MM.1S (cell line): ENCODE data around the gene FBRS.

Experiments used
- DNase-seq: peaks from one replicate; pipeline ENCODE4 v3.0.0-alpha.2; 2015
- H2AFZ ChIP-seq: fragments of 300-600 bp; sonication (generic); 2 replicates; pipeline ENCODE4 v1.6.0; 2016; ENCODE audit warnings: antibody characterized with exemption, low read length
- H3F3A ChIP-seq: fragments of 300-600 bp; sonication (generic); 2 replicates; pipeline ENCODE4 v1.6.1; 2016; ENCODE audit warnings: mild to moderate bottlenecking, antibody characterized with exemption, low read length, moderate library complexity, mixed read lengths; ENCODE audit not compliant: insufficient read depth
- H3K27ac ChIP-seq: fragments of 300-600 bp; sonication (generic); 2 replicates; pipeline ENCODE4 v1.5.1; 2016; ENCODE audit warnings: mild to moderate bottlenecking, low read length
- H3K27me3 ChIP-seq: fragments of 300-600 bp; sonication (generic); replicated peaks from 2 replicates; pipeline ENCODE4 v1.6.0; 2016; ENCODE audit warnings: low read length; ENCODE audit not compliant: insufficient read depth
- H3K36me3 ChIP-seq: fragments of 300-600 bp; sonication (generic); replicated peaks from 2 replicates; pipeline ENCODE4 v1.6.1; 2016; ENCODE audit warnings: mild to moderate bottlenecking, low read length, mixed read lengths; ENCODE audit not compliant: insufficient read depth
- H3K4me1 ChIP-seq: fragments of 300-600 bp; sonication (generic); 2 replicates; pipeline ENCODE4 v1.6.1; 2016; ENCODE audit warnings: low read length, mixed read lengths
- H3K4me2 ChIP-seq: fragments of 300-600 bp; sonication (generic); 2 replicates; pipeline ENCODE4 v1.6.0; 2016; ENCODE audit warnings: low read depth, low read length
- H3K4me3 ChIP-seq: fragments of 300-600 bp; sonication (generic); 2 replicates; pipeline ENCODE4 v1.5.1; 2016; ENCODE audit warnings: low read length, mixed read lengths
- H3K79me2 ChIP-seq: fragments of 300-600 bp; sonication (generic); 2 replicates; pipeline ENCODE4 v1.6.1; 2016; ENCODE audit warnings: mixed run types, low read length, mixed read lengths
- H3K9ac ChIP-seq: fragments of 300-600 bp; sonication (generic); 2 replicates; pipeline ENCODE4 v1.6.1; 2016; ENCODE audit warnings: low read length, mixed read lengths
- H3K9me2 ChIP-seq: fragments of 300-600 bp; sonication (generic); replicated peaks from 2 replicates; pipeline ENCODE4 v1.6.1; 2016; ENCODE audit warnings: mild to moderate bottlenecking, low read length, mixed read lengths; ENCODE audit not compliant: insufficient read depth
- H3K9me3 ChIP-seq: fragments of 300-600 bp; sonication (generic); replicated peaks from 2 replicates; pipeline ENCODE4 v1.6.1; 2016; ENCODE audit warnings: mild to moderate bottlenecking, low read length, mixed read lengths; ENCODE audit not compliant: insufficient read depth
- H4K20me1 ChIP-seq: fragments of 300-600 bp; sonication (generic); 2 replicates; pipeline ENCODE4 v1.6.1; 2016; ENCODE audit warnings: mild to moderate bottlenecking, low read length, moderate library complexity, mixed read lengths; ENCODE audit not compliant: insufficient read depth
- EZH2 ChIP-seq: fragments of 300-600 bp; sonication (generic); optimal IDR thresholded peaks from 2 replicates; pipeline ENCODE3; 2017; ENCODE audit warnings: low read depth, mild to moderate bottlenecking, antibody characterized with exemption, low read length, mixed read lengths
- EZH2phosphoT487 ChIP-seq: fragments of 300-600 bp; sonication (generic); IDR thresholded peaks from 2 replicates; pipeline ENCODE4 v1.6.1; 2018; ENCODE audit warnings: antibody characterized with exemption, low read length
- TF ChIP-seq, protein P1 (sequence below): fragments of 300-600 bp; sonication (generic); IDR thresholded peaks from 2 replicates; pipeline ENCODE4 v1.5.1; 2016; ENCODE audit warnings: antibody characterized with exemption, low read length, mixed read lengths

The FBRS gene

GRCh38 chr16:30668393-30668792, 10.2 kb downstream of the FBRS start:
- no peak overlapping the region for H3K27ac ChIP-seq
- H3K4me1 ChIP-seq = no peaks in the 10 kb centered on the region
- H3K4me2 ChIP-seq = no peak overlapping the region
- no peaks in the 10 kb centered on the region for H3K27me3 ChIP-seq
- peaks cover 3% of the 10 kb centered on the region; the same call in 1 of the 2 replicates for H3K36me3 ChIP-seq
- H3F3A ChIP-seq = no peaks in the 10 kb centered on the region
- DNase-seq = no peak
- H2AFZ ChIP-seq = no peak overlapping the region
- H3K9me3 ChIP-seq = no peaks in the 10 kb centered on the region
- peaks cover 21% of the 10 kb centered on the region for H3K79me2 ChIP-seq
- H3K9ac ChIP-seq = no peak overlapping the region
- TF ChIP-seq EZH2 (no peak), EZH2phosphoT487 (no peak)
- TF ChIP-seq, protein P1, sequence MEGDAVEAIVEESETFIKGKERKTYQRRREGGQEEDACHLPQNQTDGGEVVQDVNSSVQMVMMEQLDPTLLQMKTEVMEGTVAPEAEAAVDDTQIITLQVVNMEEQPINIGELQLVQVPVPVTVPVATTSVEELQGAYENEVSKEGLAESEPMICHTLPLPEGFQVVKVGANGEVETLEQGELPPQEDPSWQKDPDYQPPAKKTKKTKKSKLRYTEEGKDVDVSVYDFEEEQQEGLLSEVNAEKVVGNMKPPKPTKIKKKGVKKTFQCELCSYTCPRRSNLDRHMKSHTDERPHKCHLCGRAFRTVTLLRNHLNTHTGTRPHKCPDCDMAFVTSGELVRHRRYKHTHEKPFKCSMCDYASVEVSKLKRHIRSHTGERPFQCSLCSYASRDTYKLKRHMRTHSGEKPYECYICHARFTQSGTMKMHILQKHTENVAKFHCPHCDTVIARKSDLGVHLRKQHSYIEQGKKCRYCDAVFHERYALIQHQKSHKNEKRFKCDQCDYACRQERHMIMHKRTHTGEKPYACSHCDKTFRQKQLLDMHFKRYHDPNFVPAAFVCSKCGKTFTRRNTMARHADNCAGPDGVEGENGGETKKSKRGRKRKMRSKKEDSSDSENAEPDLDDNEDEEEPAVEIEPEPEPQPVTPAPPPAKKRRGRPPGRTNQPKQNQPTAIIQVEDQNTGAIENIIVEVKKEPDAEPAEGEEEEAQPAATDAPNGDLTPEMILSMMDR = no peak
- H3K9me2 ChIP-seq = no peaks in the 10 kb centered on the region
- H4K20me1 ChIP-seq = no peaks in the 10 kb centered on the region
- no peak overlapping the region for H3K4me3 ChIP-seq

DNA sequence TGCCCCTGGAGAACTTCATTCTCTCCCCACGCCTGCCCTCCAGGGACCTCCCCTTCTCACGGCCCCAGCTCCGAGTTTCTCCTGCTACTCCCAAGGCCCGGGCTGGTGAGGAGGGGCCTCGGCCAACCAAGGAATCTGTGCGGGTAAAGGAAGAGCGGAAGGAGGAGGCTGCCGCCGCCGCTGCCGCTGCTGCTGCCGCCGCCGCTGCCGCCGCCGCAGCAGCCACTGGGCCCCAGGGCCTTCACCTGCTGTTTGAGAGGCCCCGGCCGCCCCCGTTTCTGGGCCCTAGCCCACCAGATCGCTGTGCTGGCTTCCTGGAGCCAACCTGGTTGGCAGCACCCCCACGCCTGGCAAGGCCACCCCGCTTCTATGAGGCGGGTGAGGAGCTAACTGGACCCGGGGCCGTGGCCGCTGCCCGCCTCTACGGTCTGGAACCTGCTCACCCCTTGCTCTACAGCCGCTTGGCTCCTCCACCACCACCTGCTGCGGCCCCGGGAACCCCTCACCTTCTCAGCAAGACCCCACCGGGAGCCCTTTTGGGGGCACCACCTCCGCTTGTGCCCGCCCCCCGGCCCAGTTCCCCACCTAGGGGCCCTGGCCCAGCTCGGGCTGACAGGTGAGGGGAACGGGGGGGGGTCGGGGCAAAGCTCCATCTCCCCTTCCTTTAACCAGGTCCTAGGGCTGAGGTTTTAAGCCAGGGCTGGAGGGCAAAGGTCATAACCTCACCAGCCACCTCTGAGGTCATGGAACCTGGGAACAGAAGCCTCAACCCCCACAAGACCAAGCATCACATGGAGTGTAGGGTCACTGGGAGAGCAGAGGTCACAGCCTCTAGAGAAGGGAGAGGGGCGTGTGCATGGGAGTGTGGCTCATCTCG, 11.0 kb downstream of the FBRS start:
- Histone ChIP-seq H3K9me2 (no peaks in the 10 kb centered on the region), H3K36me3 (0 out of 2 replicates have a peak, but pooled peaks cover 3% of the 10 kb centered on the region), H3K4me2 (no peak overlapping the region), H3F3A (no peaks in the 10 kb centered on the region), H3K4me1 (no peaks in the 10 kb centered on the region), H4K20me1 (no peaks in the 10 kb centered on the region), H3K9me3 (no peaks in the 10 kb centered on the region), H3K27me3 (no peaks in the 10 kb centered on the region), H3K27ac (no peak overlapping the region), H2AFZ (no peak overlapping the region), H3K79me2 (0 out of 2 replicates have a peak, but pooled peaks cover 14% of the 10 kb centered on the region), H3K4me3 (no peak overlapping the region), H3K9ac (no peak overlapping the region)
- TF ChIP-seq, protein P1 = no peak
- no peak for TF ChIP-seq EZH2
- TF ChIP-seq EZH2phosphoT487 = no peak
- DNase-seq = no peak

- H3K9me2 ChIP-seq = no peaks in the 10 kb centered on the region
- H3K9me3 ChIP-seq = no peaks in the 10 kb centered on the region
- TF ChIP-seq, protein P1 = no peak
- no peak for TF ChIP-seq EZH2
- H3K4me1 ChIP-seq = no peaks in the 10 kb centered on the region
- H3F3A ChIP-seq = no peaks in the 10 kb centered on the region
- H2AFZ ChIP-seq = no peak overlapping the region
- H3K4me2 ChIP-seq = no peak overlapping the region
- 0 out of 2 replicates have a peak, but pooled peaks cover 3% of the 10 kb centered on the region for H3K36me3 ChIP-seq
- no peak overlapping the region for H3K4me3 ChIP-seq
- H3K79me2 ChIP-seq = 0 out of 2 replicates have a peak, but pooled peaks cover 7% of the 10 kb centered on the region
- no peaks in the 10 kb centered on the region for H3K27me3 ChIP-seq
- no peaks in the 10 kb centered on the region for H4K20me1 ChIP-seq
- no peak overlapping the region for H3K9ac ChIP-seq
- no peak overlapping the region for H3K27ac ChIP-seq
- no peak for DNase-seq
These were observed 11.9 kb downstream of the FBRS start for GRCh38 chr16:30669903-30670824.
